Progenitor cell of endocrine pancreas (in vitro differentiated cells): Measurements from ENCODE around the gene NUDT14. TPM values are rescaled to one million over a fixed set of nuclear protein-coding genes. Genes with fewer than 3 reads are reported as not detected.

Experiments
- DNase-seq: peaks from one replicate; pipeline ENCODE4 v3.0.0; 2021; ENCODE audit warnings: low spot score; ENCODE audit not compliant: unreplicated experiment
- H3K27ac Mint-ChIP-seq: 2 replicates; pipeline ENCODE4 v1.8.0; 2021; ENCODE audit warnings: mild to moderate bottlenecking, moderate library complexity, mixed read lengths
- H3K27me3 Mint-ChIP-seq: 2 replicates; pipeline ENCODE4 v1.8.0; 2021; ENCODE audit warnings: mixed read lengths
- H3K36me3 Mint-ChIP-seq: 2 replicates; pipeline ENCODE4 v1.8.0; 2022; ENCODE audit warnings: mixed read lengths; ENCODE audit not compliant: insufficient read depth
- H3K4me1 Mint-ChIP-seq: 2 replicates; pipeline ENCODE4 v1.8.0; 2021; ENCODE audit warnings: low read depth, mixed read lengths
- H3K4me3 Mint-ChIP-seq: 2 replicates; pipeline ENCODE4 v1.8.0; 2021; ENCODE audit warnings: low read depth, mild to moderate bottlenecking, moderate library complexity, mixed read lengths
- H3K9me3 Mint-ChIP-seq: 2 replicates; pipeline ENCODE4 v1.8.0; 2021; ENCODE audit warnings: low read depth, mixed read lengths
- CTCF ChIP-seq: fragments of 200-600 bp; sonication (generic); IDR thresholded peaks from one replicate; pipeline ENCODE4 v1.5.0; 2021; ENCODE audit warnings: antibody characterized with exemption, mild to moderate bottlenecking; ENCODE audit not compliant: unreplicated experiment
- total RNA-seq: library from RNA; stranded (reverse); gene quantifications from 2 replicates; pipeline ENCODE4 v1.2.1, GENCODE V29; 2021

NUDT14 gene
- total RNA-seq, 1 donor from 2014 or later = 66.6 TPM

GRCh38 chr14:105139831-105140239 is 41.3 kb downstream of the NUDT14 start:
- TF ChIP-seq CTCF = no peak
- Mint-ChIP-seq H3K4me3 (no peak overlapping the region), H3K36me3 (peaks cover 5% of the 10 kb centered on the region), H3K27ac (no peak overlapping the region), H3K27me3 (no peaks in the 10 kb centered on the region), H3K9me3 (peaks cover 4% of the 10 kb centered on the region), H3K4me1 (no peaks in the 10 kb centered on the region)
- no peak for DNase-seq

- Mint-ChIP-seq H3K4me3 (no peak overlapping the region), H3K9me3 (peaks cover 4% of the 10 kb centered on the region), H3K27me3 (no peaks in the 10 kb centered on the region), H3K27ac (no peak overlapping the region), H3K4me1 (no peaks in the 10 kb centered on the region), H3K36me3 (peaks cover 5% of the 10 kb centered on the region)
- DNase-seq = no peak
- TF ChIP-seq CTCF = no peak
These were observed 41.8 kb downstream of the NUDT14 start for GRCh38 chr14:105139212-105139825.

GRCh38 chr14:105138551-105139111 is 42.5 kb downstream of the NUDT14 start:
- Mint-ChIP-seq H3K4me3 (no peak overlapping the region), H3K27me3 (no peaks in the 10 kb centered on the region), H3K36me3 (peaks cover 5% of the 10 kb centered on the region), H3K4me1 (no peaks in the 10 kb centered on the region), H3K9me3 (peaks cover 4% of the 10 kb centered on the region), H3K27ac (no peak overlapping the region)
- TF ChIP-seq CTCF = no peak
- DNase-seq = no peak

DNA sequence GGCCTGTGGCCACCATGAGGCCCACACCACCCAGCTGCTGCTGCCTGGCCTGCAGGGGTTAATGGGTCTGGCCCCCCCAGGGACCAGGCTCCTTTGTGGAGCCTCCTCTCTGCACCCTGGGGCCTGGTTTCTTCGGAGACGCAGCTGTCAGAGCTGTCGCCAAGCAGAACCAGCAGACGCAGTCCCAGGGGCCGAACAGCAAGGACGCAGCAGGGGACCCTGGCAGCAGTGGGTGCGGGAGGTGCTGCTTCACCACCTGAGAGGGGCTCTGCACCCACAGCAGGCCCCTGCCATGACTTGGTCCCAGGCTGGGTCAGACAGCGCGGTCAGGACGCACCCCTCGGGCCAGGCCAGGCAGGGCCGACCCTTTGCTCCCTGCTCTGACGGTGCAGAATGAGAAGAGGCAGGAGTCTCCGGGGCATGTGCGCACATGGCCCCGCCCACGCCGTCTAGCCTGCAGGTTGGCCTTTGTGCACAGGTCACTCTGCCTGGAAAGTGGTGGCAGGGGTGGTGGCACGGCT is 43.0 kb downstream of the NUDT14 start:
- TF ChIP-seq CTCF = no peak
- Mint-ChIP-seq H3K9me3 (peaks cover 4% of the 10 kb centered on the region), H3K4me1 (peaks cover 3% of the 10 kb centered on the region), H3K27ac (no peak overlapping the region), H3K36me3 (peaks cover 5% of the 10 kb centered on the region), H3K27me3 (no peaks in the 10 kb centered on the region), H3K4me3 (no peak overlapping the region)
- no peak for DNase-seq

GRCh38 chr14:105137481-105138020 is 43.6 kb downstream of the NUDT14 start:
- Mint-ChIP-seq H3K36me3 (peaks cover 7% of the 10 kb centered on the region), H3K27me3 (no peaks in the 10 kb centered on the region), H3K4me3 (no peak overlapping the region), H3K27ac (no peak overlapping the region), H3K4me1 (peaks cover 7% of the 10 kb centered on the region), H3K9me3 (peaks cover 7% of the 10 kb centered on the region)
- TF ChIP-seq CTCF = no peak
- no peak for DNase-seq
